Measurements from ENCODE around the gene PLEKHM3. TPM values are rescaled to one million over a fixed set of nuclear protein-coding genes. Genes with fewer than 3 reads are reported as not detected.
"Not testable (repeated sequence)": the region's sequence is repeated elsewhere in the genome, so short reads cannot be mapped to it uniquely, and the experiment has no call there.

Gene PLEKHM3
- total RNA-seq, 1 donor from 2014 or later, result 6.6 TPM

GRCh38 chr2:207960090-207960489 lies 65.2 kb downstream of the PLEKHM3 start:
- peaks cover 5% of the 10 kb centered on the region for H3K36me3 Mint-ChIP-seq (ENCODE audit: low read depth)
- H3K27me3 Mint-ChIP-seq, result no peaks in the 10 kb centered on the region
- intact Hi-C loops (cut with micrococcal nuclease), result no loop called here
- H3K9me3 Mint-ChIP-seq, result peaks cover 6% of the 10 kb centered on the region
- H3K4me1 Mint-ChIP-seq, result no peaks in the 10 kb centered on the region
- no peak for DNase-seq
- H3K4me3 Mint-ChIP-seq, result no peak overlapping the region
- no peak overlapping the region for H3K27ac Mint-ChIP-seq

DNA sequence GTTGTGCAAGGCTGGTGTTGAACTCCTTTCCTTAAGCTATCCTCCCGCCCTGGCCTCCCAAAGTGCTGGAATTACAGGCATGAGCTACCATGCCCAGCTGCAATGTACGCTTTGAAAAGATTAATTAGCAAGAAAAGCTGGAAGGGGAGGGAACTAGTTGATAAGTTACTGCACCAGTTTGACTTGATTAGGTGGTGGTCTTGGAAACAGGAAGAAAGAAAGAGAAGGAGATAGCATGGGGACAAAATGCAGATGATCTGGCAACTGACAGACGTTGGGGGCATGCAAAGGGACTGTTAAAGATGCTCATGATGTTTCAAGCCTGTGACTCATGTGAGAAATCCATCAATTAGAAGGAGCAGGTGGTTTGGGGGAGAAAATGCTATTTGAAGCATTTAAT lies 68.6 kb downstream of the PLEKHM3 start:
- Mint-ChIP-seq H3K27ac (no peak overlapping the region), H3K27me3 (no peaks in the 10 kb centered on the region), H3K4me1 (no peaks in the 10 kb centered on the region), H3K9me3 (no peaks in the 10 kb centered on the region), H3K4me3 (no peak overlapping the region), H3K36me3 (ENCODE audit: low read depth) (no peaks in the 10 kb centered on the region)
- intact Hi-C loops (cut with micrococcal nuclease), result no loop called here
- DNase-seq, result no peak

DNA sequence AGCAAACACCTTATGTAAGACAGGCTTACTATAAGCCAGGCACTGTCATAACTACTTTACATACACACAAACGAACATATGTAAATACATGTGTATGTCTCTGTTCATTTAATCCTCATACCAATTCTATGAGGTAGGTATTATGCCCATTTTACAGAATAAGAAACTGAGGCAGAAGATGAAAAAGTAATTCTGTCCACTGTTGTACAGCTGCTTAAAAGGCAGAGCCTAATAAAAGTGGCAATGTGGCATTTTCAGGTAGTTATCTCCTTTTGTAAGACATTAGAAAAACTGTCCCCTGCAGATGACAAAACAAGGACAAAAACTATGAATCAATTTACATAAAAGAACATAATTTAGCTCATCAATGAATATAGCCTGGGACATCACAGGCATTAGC lies 69.9 kb downstream of the PLEKHM3 start:
- Mint-ChIP-seq H3K36me3 (ENCODE audit: low read depth) (no peaks in the 10 kb centered on the region), H3K27ac (no peak overlapping the region), H3K27me3 (no peaks in the 10 kb centered on the region), H3K9me3 (no peaks in the 10 kb centered on the region), H3K4me3 (no peak overlapping the region), H3K4me1 (no peaks in the 10 kb centered on the region)
- DNase-seq, result no peak
- intact Hi-C loops (cut with micrococcal nuclease), result no loop called here

- no peak overlapping the region for H3K4me3 Mint-ChIP-seq
Observed at GRCh38 chr2:207953354-207953753, 72.0 kb downstream of the PLEKHM3 start.

DNA sequence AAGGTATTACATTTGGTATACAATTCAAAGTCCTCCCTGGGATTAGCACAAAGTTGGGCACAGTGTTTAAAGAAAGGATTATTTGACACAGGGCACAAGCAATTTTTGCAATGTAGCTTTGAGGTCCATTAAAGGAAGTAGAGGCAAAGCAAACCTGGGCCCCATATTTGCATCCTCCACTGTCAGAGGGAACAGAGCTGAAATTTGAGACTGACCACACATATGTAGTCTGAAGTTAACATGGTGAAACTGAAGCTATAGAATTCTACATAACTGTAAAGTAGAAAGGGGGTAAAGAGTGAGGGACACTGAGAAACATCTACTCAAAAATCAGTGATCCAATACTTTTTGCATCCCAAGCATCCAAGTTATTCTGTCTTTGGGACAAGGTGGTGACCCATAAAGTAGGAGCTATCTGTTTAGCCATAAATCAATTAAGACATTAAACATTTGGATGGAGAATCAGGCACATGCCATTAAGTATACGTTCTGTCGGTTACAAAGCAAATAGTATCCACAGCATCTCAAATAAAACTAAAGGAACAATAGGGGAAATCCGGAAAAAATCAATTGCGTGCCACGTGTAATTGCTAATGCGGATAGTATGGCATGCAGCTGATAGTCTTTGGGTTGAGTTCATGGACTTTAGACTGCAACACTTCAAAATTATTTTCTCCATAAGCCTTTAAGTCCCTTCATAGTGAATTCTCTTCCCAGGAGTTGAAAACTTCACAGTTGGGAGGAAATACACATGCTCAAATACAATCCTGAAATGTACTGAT lies 72.6 kb downstream of the PLEKHM3 start:
- H3K36me3 Mint-ChIP-seq (ENCODE audit: low read depth), result no peaks in the 10 kb centered on the region
- no peaks in the 10 kb centered on the region for H3K9me3 Mint-ChIP-seq
- H3K4me1 Mint-ChIP-seq, result no peaks in the 10 kb centered on the region
- DNase-seq, result no peak
- no peak overlapping the region for H3K27ac Mint-ChIP-seq
- intact Hi-C loops (cut with micrococcal nuclease), result no loop called here
- no peaks in the 10 kb centered on the region for H3K27me3 Mint-ChIP-seq
- H3K4me3 Mint-ChIP-seq, result no peak overlapping the region

More at GRCh38 chr2:207953354-207953753, 72.0 kb downstream of the PLEKHM3 start:
- Mint-ChIP-seq H3K36me3 (ENCODE audit: low read depth) (no peaks in the 10 kb centered on the region), H3K4me1 (no peaks in the 10 kb centered on the region), H3K9me3 (no peaks in the 10 kb centered on the region), H3K27me3 (no peaks in the 10 kb centered on the region), H3K27ac (no peak overlapping the region)
- intact Hi-C loops (cut with micrococcal nuclease), result no loop called here
- DNase-seq, result no peak

GRCh38 chr2:207951734-207952470 lies 73.4 kb downstream of the PLEKHM3 start:
- Mint-ChIP-seq H3K9me3 (no peaks in the 10 kb centered on the region), H3K36me3 (ENCODE audit: low read depth) (no peaks in the 10 kb centered on the region), H3K27ac (no peak overlapping the region), H3K4me3 (no peak overlapping the region), H3K27me3 (no peaks in the 10 kb centered on the region), H3K4me1 (no peaks in the 10 kb centered on the region)
- no peak for DNase-seq
- intact Hi-C loops (cut with micrococcal nuclease), result no loop called here

DNA sequence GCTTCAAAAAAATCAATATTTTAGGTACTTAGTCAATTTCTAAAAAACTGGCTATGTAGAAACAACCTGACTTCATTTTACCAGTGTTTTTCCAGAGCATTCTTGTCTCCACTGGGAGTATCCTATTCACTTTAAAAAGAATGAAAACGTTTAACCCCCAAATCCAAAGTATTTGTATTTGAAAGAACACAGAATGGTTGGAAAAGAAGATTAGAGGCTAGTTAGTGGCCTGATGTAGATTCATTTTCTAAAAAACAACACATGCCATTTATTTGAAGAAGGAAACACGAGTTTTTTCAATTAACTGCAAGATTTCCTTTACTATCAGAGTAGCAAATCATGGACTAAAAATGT lies 74.6 kb downstream of the PLEKHM3 start:
- intact Hi-C loops (cut with micrococcal nuclease), result no loop called here
- DNase-seq, result no peak
- Mint-ChIP-seq H3K27me3 (no peaks in the 10 kb centered on the region), H3K4me3 (no peak overlapping the region), H3K36me3 (ENCODE audit: low read depth) (no peaks in the 10 kb centered on the region), H3K27ac (no peak overlapping the region), H3K9me3 (no peaks in the 10 kb centered on the region), H3K4me1 (no peaks in the 10 kb centered on the region)

- Mint-ChIP-seq H3K27me3 (no peaks in the 10 kb centered on the region), H3K4me3 (no peak overlapping the region), H3K36me3 (ENCODE audit: low read depth) (no peaks in the 10 kb centered on the region), H3K27ac (no peak overlapping the region), H3K9me3 (no peaks in the 10 kb centered on the region), H3K4me1 (no peaks in the 10 kb centered on the region)
- intact Hi-C loops (cut with micrococcal nuclease), result no loop called here
- no peak for DNase-seq
Observed at GRCh38 chr2:207950063-207950760, 75.1 kb downstream of the PLEKHM3 start.

- H3K27ac Mint-ChIP-seq; H3K4me1 Mint-ChIP-seq; DNase-seq; H3K27me3 Mint-ChIP-seq; H3K36me3 Mint-ChIP-seq (ENCODE audit: low read depth); H3K9me3 Mint-ChIP-seq; H3K4me3 Mint-ChIP-seq; intact Hi-C loops (cut with micrococcal nuclease): not testable (repeated sequence)
Observed at GRCh38 chr2:207949245-207949644, 76.1 kb downstream of the PLEKHM3 start.

GRCh38 chr2:207944979-207945600 lies 80.2 kb downstream of the PLEKHM3 start:
- no peak overlapping the region for H3K4me3 Mint-ChIP-seq
- no peaks in the 10 kb centered on the region for H3K36me3 Mint-ChIP-seq (ENCODE audit: low read depth)
- H3K9me3 Mint-ChIP-seq, result no peaks in the 10 kb centered on the region
- DNase-seq, result no peak
- intact Hi-C loops (cut with micrococcal nuclease), result no loop called here
- no peaks in the 10 kb centered on the region for H3K4me1 Mint-ChIP-seq
- no peaks in the 10 kb centered on the region for H3K27me3 Mint-ChIP-seq
- no peak overlapping the region for H3K27ac Mint-ChIP-seq

- Mint-ChIP-seq H3K27me3 (no peaks in the 10 kb centered on the region), H3K36me3 (ENCODE audit: low read depth) (no peaks in the 10 kb centered on the region), H3K4me3 (no peak overlapping the region), H3K9me3 (no peaks in the 10 kb centered on the region), H3K27ac (no peak overlapping the region), H3K4me1 (no peaks in the 10 kb centered on the region)
- intact Hi-C loops (cut with micrococcal nuclease), result no loop called here
- DNase-seq, result no peak
Observed at GRCh38 chr2:207944334-207944733, 81.0 kb downstream of the PLEKHM3 start.

- H3K27ac Mint-ChIP-seq, result no peak overlapping the region
- intact Hi-C loops (cut with micrococcal nuclease), result no loop called here
- H3K4me3 Mint-ChIP-seq, result no peak overlapping the region
- no peaks in the 10 kb centered on the region for H3K27me3 Mint-ChIP-seq
- no peaks in the 10 kb centered on the region for H3K36me3 Mint-ChIP-seq (ENCODE audit: low read depth)
- no peaks in the 10 kb centered on the region for H3K9me3 Mint-ChIP-seq
- no peak for DNase-seq
- H3K4me1 Mint-ChIP-seq, result no peaks in the 10 kb centered on the region
Observed at GRCh38 chr2:207939342-207940108, 85.8 kb downstream of the PLEKHM3 start.

DNA sequence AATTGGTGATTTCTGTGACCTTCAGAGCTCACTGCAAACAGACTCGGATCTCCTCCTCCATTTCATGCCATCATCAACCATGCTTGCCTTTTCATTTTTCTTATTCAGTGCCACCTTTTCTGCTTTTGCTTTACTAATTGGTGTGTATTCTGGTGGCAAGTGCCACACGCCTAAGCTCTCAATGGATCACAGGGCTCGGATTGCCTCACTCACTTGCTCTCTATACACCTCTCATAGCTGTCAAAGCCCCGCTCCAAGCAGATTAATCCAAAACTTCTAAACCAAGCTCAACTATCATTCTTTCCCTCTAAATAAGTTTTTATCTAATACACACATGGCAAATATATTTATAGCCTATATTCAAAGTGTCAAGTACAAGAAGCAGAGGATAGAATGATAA lies 86.4 kb downstream of the PLEKHM3 start:
- Mint-ChIP-seq H3K27me3 (no peaks in the 10 kb centered on the region), H3K4me1 (no peaks in the 10 kb centered on the region), H3K4me3 (no peak overlapping the region), H3K9me3 (no peaks in the 10 kb centered on the region), H3K27ac (no peak overlapping the region), H3K36me3 (ENCODE audit: low read depth) (no peaks in the 10 kb centered on the region)
- intact Hi-C loops (cut with micrococcal nuclease), result no loop called here
- DNase-seq, result no peak

All from activated CD4-positive, alpha-beta T cell treated with anti-CD3 and anti-CD28 coated beads, Interleukin-2, amount 10 ng/mL, durations not matched to agents 24 days and 14 days (primary cell).